WI38 (cell line): Measurements from ENCODE around the gene C19orf18.
A peak's percentile ranks its signal among the peaks of the same experiment; 100 is the strongest.

Experiments used
- H3K4me3 ChIP-seq: 2 replicates; pipeline ENCODE4 v1.5.1; 2011; ENCODE audit warnings: low read depth, mild to moderate bottlenecking, control low read depth, low read length
- TF ChIP-seq, protein P1 (sequence below): IDR thresholded peaks from 2 replicates; pipeline ENCODE4 v1.5.1; 2012; ENCODE audit warnings: low read depth, mild to moderate bottlenecking, control low read depth, low read length

The C19orf18 gene

DNA sequence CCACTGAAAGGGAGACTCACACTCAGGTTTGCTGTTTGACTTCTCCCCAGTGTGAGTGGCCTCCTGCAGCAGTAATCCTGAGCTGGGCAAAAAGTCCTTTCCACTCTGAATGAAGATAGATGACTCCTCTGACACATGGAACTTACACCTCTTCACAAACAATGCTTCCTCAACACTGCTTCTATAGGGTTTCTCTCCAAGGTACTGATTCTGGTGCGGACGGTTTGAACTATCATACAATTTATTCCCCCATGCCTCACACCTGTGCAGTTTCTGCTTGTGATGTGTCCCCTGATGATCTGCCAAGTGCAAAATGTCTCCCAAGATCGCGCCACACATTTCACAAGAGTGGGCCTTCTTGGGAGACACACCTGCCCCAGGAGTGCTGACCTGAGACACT, 46.7 kb downstream of the C19orf18 start:
- TF ChIP-seq, protein P1, sequence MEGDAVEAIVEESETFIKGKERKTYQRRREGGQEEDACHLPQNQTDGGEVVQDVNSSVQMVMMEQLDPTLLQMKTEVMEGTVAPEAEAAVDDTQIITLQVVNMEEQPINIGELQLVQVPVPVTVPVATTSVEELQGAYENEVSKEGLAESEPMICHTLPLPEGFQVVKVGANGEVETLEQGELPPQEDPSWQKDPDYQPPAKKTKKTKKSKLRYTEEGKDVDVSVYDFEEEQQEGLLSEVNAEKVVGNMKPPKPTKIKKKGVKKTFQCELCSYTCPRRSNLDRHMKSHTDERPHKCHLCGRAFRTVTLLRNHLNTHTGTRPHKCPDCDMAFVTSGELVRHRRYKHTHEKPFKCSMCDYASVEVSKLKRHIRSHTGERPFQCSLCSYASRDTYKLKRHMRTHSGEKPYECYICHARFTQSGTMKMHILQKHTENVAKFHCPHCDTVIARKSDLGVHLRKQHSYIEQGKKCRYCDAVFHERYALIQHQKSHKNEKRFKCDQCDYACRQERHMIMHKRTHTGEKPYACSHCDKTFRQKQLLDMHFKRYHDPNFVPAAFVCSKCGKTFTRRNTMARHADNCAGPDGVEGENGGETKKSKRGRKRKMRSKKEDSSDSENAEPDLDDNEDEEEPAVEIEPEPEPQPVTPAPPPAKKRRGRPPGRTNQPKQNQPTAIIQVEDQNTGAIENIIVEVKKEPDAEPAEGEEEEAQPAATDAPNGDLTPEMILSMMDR = no peak
- no peak overlapping the region for H3K4me3 ChIP-seq

GRCh38 chr19:57916168-57916995, 58.0 kb downstream of the C19orf18 start, which contains the start of gene ZNF417:
Gene ZNF417, minus strand, starts transcription at chr19:57916592. Its CDS starts 181 bp downstream, at chr19:57916411.
- peak within 1 kb of the TSS; percentile 87 for H3K4me3 ChIP-seq
- TF ChIP-seq, protein P1 = peak; percentile 18; the same call in 1 of the 2 replicates

GRCh38 chr19:57914531-57914930, 59.8 kb downstream of the C19orf18 start:
- TF ChIP-seq, protein P1 = no peak
- H3K4me3 ChIP-seq = no peak overlapping the region
